Endodermal cell (in vitro differentiated cells): ENCODE measurements around the gene HIBADH. TPM values are rescaled to one million over a fixed set of nuclear protein-coding genes. Genes with fewer than 3 reads are reported as not detected.

Experiments
- DNase-seq: peaks from one replicate; pipeline ENCODE4 v3.0.0-alpha.2; 2017
- H3K27ac ChIP-seq: 2 replicates; pipeline ENCODE4 v1.5.1; 2013; ENCODE audit warnings: mild to moderate bottlenecking, low read depth, low read length, moderate library complexity
- H3K27me3 ChIP-seq: 2 replicates; pipeline ENCODE4 v1.6.1; 2013; ENCODE audit warnings: mild to moderate bottlenecking, low read length, moderate library complexity; ENCODE audit not compliant: insufficient read depth, control insufficient read depth, poor library complexity, severe bottlenecking
- H3K36me3 ChIP-seq: 2 replicates; pipeline ENCODE4 v1.7.0; 2013; ENCODE audit warnings: mild to moderate bottlenecking, low read length, moderate library complexity; ENCODE audit not compliant: control insufficient read depth, insufficient read depth
- H3K4me1 ChIP-seq: one replicate; pipeline ENCODE4 v1.7.0; 2013; ENCODE audit warnings: low read length; ENCODE audit not compliant: control insufficient read depth, insufficient read depth
- H3K4me3 ChIP-seq: 2 replicates; pipeline ENCODE4 v1.5.1; 2013; ENCODE audit warnings: mild to moderate bottlenecking, low read length, moderate library complexity
- H3K9ac ChIP-seq: 2 replicates; pipeline ENCODE4 v1.6.1; 2013; ENCODE audit warnings: mild to moderate bottlenecking, low read length, moderate library complexity; ENCODE audit not compliant: poor library complexity, severe bottlenecking; ENCODE audit errors: extremely low read depth
- H3K9me3 ChIP-seq: 2 replicates; pipeline ENCODE4 v1.6.1; 2013; ENCODE audit warnings: mild to moderate bottlenecking, low read length, moderate library complexity; ENCODE audit not compliant: control insufficient read depth
- H3K27ac Mint-ChIP-seq: 2 replicates; pipeline ENCODE4 v1.8.0; 2020; ENCODE audit warnings: mixed read lengths
- H3K27me3 Mint-ChIP-seq: 2 replicates; pipeline ENCODE4 v1.8.0; 2021; ENCODE audit warnings: mild to moderate bottlenecking, mixed read lengths; ENCODE audit not compliant: insufficient read depth
- H3K36me3 Mint-ChIP-seq: 2 replicates; pipeline ENCODE4 v1.8.0; 2020; ENCODE audit warnings: low read depth, mixed read lengths
- H3K4me1 Mint-ChIP-seq: 2 replicates; pipeline ENCODE4 v1.8.0; 2020; ENCODE audit warnings: mixed read lengths
- H3K4me3 Mint-ChIP-seq: 2 replicates; pipeline ENCODE4 v1.8.0; 2020; ENCODE audit warnings: mild to moderate bottlenecking, moderate library complexity, mixed read lengths
- H3K9me3 Mint-ChIP-seq: 2 replicates; pipeline ENCODE4 v1.8.0; 2020; ENCODE audit warnings: mild to moderate bottlenecking, mixed read lengths
- CTCF ChIP-seq: fragments of 200-600 bp; sonication (generic); conservative IDR thresholded peaks from 2 replicates; pipeline ENCODE4 v1.5.0; 2021; ENCODE audit warnings: antibody characterized with exemption, mild to moderate bottlenecking
- WGBS, 2 experiments: methylation state at CpG; one replicate each; pipeline versions ENCODE4 v1.1.5 to v1.1.7; 2013; ENCODE audit warnings: missing lambda C conversion rate in 2 of 2, mixed read lengths in 1 of 2; ENCODE audit not compliant: insufficient coverage in 1 of 2, insufficient read length in 1 of 2; 5-methylcytosine and 5-hydroxymethylcytosine counted together
- total RNA-seq, 2 donors: library from RNA; stranded (reverse); fragmentation: NEBNext Ultra II Directional in 1 of 2; extraction: Animal tissue kit (Norgen Biotek cat#: 25700) in 1 of 2; gene quantifications; 2 replicates in 1 of 2; 3 replicates in 1 of 2; pipeline ENCODE4 v1.2.1, GENCODE V29; 2021

Gene HIBADH
- total RNA-seq, 2 donors from 2014 or later: 48.3 to 78.1 TPM

GRCh38 chr7:27535795-27536194, 126.9 kb downstream of the HIBADH start:
- peaks cover 25% of the 10 kb centered on the region for H3K4me1 Mint-ChIP-seq
- no peak overlapping the region for H3K4me3 Mint-ChIP-seq
- Histone ChIP-seq H3K27ac (no peak overlapping the region), H3K9ac (no peak overlapping the region), H3K36me3 (peaks cover 12% of the 10 kb centered on the region), H3K4me1 (peaks cover 21% of the 10 kb centered on the region), H3K27me3 (peaks cover 10% of the 10 kb centered on the region), H3K9me3 (peaks cover 3% of the 10 kb centered on the region), H3K4me3 (no peak overlapping the region)
- 90 to 96% methylated on average over 3 to 4 of the region's 4 CpGs for WGBS, 2 experiments
- H3K36me3 Mint-ChIP-seq: peaks cover 22% of the 10 kb centered on the region
- H3K27ac Mint-ChIP-seq: no peak overlapping the region
- DNase-seq: no peak
- H3K9me3 Mint-ChIP-seq: no peaks in the 10 kb centered on the region
- no peak for TF ChIP-seq CTCF
- H3K27me3 Mint-ChIP-seq: no peaks in the 10 kb centered on the region

DNA sequence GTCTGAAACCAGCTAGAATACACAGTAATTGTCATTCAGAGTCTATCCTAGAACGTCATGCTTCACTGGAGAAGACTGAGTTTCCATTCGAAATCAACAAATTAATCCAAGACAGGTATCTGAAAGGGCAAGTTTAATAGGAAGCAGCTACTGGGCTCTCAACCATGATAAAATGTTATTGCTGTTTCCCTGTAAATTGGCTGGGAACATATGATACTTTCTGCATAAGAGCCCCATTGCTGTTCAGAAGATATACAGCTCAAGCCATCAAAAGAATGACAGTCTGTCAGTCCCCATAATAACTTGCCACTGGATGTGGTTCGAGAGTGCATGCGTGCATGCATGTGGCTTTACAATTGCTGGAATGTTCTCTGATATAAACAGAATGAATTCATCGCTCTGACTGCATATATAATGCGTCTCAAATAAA, 129.0 kb downstream of the HIBADH start:
- Mint-ChIP-seq H3K36me3 (peaks cover 24% of the 10 kb centered on the region), H3K27me3 (no peaks in the 10 kb centered on the region)
- no peak overlapping the region for H3K9ac ChIP-seq

GRCh38 chr7:27532314-27532713, 130.4 kb downstream of the HIBADH start:
- Mint-ChIP-seq H3K9me3 (peaks cover 15% of the 10 kb centered on the region), H3K4me3 (no peak overlapping the region), H3K27me3 (no peaks in the 10 kb centered on the region), H3K36me3 (peaks cover 31% of the 10 kb centered on the region), H3K4me1 (peaks cover 27% of the 10 kb centered on the region), H3K27ac (no peak overlapping the region)
- Histone ChIP-seq H3K9me3 (peaks cover 26% of the 10 kb centered on the region), H3K4me3 (no peak overlapping the region), H3K4me1 (peaks cover 21% of the 10 kb centered on the region), H3K27ac (no peak overlapping the region), H3K36me3 (peaks cover 24% of the 10 kb centered on the region), H3K27me3 (peaks cover 10% of the 10 kb centered on the region), H3K9ac (no peak overlapping the region)
- WGBS, 2 experiments: 89 to 90% methylated on average over 1 of the region's 1 CpG
- no peak for TF ChIP-seq CTCF
- no peak for DNase-seq

More for the DNA sequence above, 129.0 kb downstream of the HIBADH start:
- no peak for DNase-seq
- H3K27ac Mint-ChIP-seq: no peak overlapping the region
- 78 to 84% methylated on average over 3 to 6 of the region's 6 CpGs for WGBS, 2 experiments
- Histone ChIP-seq H3K36me3 (peaks cover 17% of the 10 kb centered on the region), H3K9me3 (peaks cover 18% of the 10 kb centered on the region), H3K27ac (no peak overlapping the region), H3K4me3 (no peak overlapping the region), H3K4me1 (peaks cover 21% of the 10 kb centered on the region), H3K27me3 (peaks cover 10% of the 10 kb centered on the region)
- H3K4me1 Mint-ChIP-seq: peaks cover 25% of the 10 kb centered on the region
- peaks cover 11% of the 10 kb centered on the region for H3K9me3 Mint-ChIP-seq
- H3K4me3 Mint-ChIP-seq: no peak overlapping the region
- no peak for TF ChIP-seq CTCF
